Measurements from ENCODE around the gene SYT7. TPM values are rescaled to one million over a fixed set of nuclear protein-coding genes. Genes with fewer than 3 reads are reported as not detected.
"Not testable (repeated sequence)": the region's sequence is repeated elsewhere in the genome, so short reads cannot be mapped to it uniquely, and the experiment has no call there.

Gene SYT7
- 4.7 TPM for polyA plus RNA-seq (ENCODE audit: insufficient read length)
- long read RNA-seq, donor 1, result 0 reads
- long read RNA-seq, donor 2, full-length matches to known transcripts, result 1 of 1 reads
- long read RNA-seq, donor 2, partial matches to known transcripts, result 0 of 1 reads
- long read RNA-seq, donor 2, other reads (novel, unspliced or antisense), result 0 of 1 reads
- long read RNA-seq, donor 3, full-length matches to known transcripts, result 1 of 1 reads
- long read RNA-seq, donor 3, partial matches to known transcripts, result 0 of 1 reads
- long read RNA-seq, donor 3, other reads (novel, unspliced or antisense), result 0 of 1 reads
- long read RNA-seq, donor 4, result 0 reads
- long read RNA-seq, donor 5, result 0 reads
- long read RNA-seq, donor 6, result 0 reads
- long read RNA-seq, donor 7, full-length matches to known transcripts, result 4 of 4 reads
- long read RNA-seq, donor 7, partial matches to known transcripts, result 0 of 4 reads
- long read RNA-seq, donor 7, other reads (novel, unspliced or antisense), result 0 of 4 reads
- long read RNA-seq, donor 8, result 0 reads

GRCh38 chr11:61581030-61581928 lies at the start of gene SYT7:
SYT7 (minus strand) TSS chr11:61581076; CDS start chr11:61580820, 256 bp downstream.
- DNase-seq, result peak; percentile 97

- DNase-seq, result no peak
Measured at GRCh38 chr11:61630089-61630488, 49.2 kb upstream of the SYT7 start.

GRCh38 chr11:61629082-61629833 lies 48.4 kb upstream of the SYT7 start:
- DNase-seq, result no peak

GRCh38 chr11:61628662-61628970 lies 47.7 kb upstream of the SYT7 start:
- DNase-seq, result no peak

- peak; percentile 64 for DNase-seq
Measured at GRCh38 chr11:61627850-61628661, 47.2 kb upstream of the SYT7 start.

GRCh38 chr11:61626580-61627380 lies 45.9 kb upstream of the SYT7 start:
- DNase-seq, result peak; percentile 66

- DNase-seq, result no peak
Measured at GRCh38 chr11:61625525-61625924, 44.6 kb upstream of the SYT7 start.

GRCh38 chr11:61621917-61622585 lies 41.2 kb upstream of the SYT7 start:
- DNase-seq, result no peak

- DNase-seq, result no peak
Measured at GRCh38 chr11:61619471-61620226, 38.8 kb upstream of the SYT7 start.

- no peak for DNase-seq
Measured at GRCh38 chr11:61618978-61619377, 38.1 kb upstream of the SYT7 start.

GRCh38 chr11:61617515-61617914 lies 36.6 kb upstream of the SYT7 start:
- no peak for DNase-seq

- DNase-seq, result no peak
Measured at GRCh38 chr11:61616434-61616833, 35.6 kb upstream of the SYT7 start.

GRCh38 chr11:61614782-61615181 lies 33.9 kb upstream of the SYT7 start:
- DNase-seq, result not testable (repeated sequence)

GRCh38 chr11:61613870-61614269 lies 33.0 kb upstream of the SYT7 start:
- no peak for DNase-seq

- DNase-seq, result no peak
Measured at GRCh38 chr11:61613051-61613450, 32.2 kb upstream of the SYT7 start.

- no peak for DNase-seq
Measured at GRCh38 chr11:61611309-61611708, 30.4 kb upstream of the SYT7 start.

GRCh38 chr11:61610905-61611304 lies 30.0 kb upstream of the SYT7 start:
- DNase-seq, result no peak

- DNase-seq, result no peak
Measured at GRCh38 chr11:61609980-61610366, 29.1 kb upstream of the SYT7 start.
